MM.1S (cell line): Measurements from ENCODE around the gene SYNE1.

Experiments
- CTCF ChIP-seq: fragments of 300-600 bp; sonication (generic); IDR thresholded peaks from 2 replicates; pipeline ENCODE4 v1.5.1; 2016; ENCODE audit warnings: antibody characterized with exemption, low read length, mixed read lengths
- EZH2phosphoT487 ChIP-seq: fragments of 300-600 bp; sonication (generic); IDR thresholded peaks from 2 replicates; pipeline ENCODE4 v1.6.1; 2018; ENCODE audit warnings: antibody characterized with exemption, low read length

DNA sequence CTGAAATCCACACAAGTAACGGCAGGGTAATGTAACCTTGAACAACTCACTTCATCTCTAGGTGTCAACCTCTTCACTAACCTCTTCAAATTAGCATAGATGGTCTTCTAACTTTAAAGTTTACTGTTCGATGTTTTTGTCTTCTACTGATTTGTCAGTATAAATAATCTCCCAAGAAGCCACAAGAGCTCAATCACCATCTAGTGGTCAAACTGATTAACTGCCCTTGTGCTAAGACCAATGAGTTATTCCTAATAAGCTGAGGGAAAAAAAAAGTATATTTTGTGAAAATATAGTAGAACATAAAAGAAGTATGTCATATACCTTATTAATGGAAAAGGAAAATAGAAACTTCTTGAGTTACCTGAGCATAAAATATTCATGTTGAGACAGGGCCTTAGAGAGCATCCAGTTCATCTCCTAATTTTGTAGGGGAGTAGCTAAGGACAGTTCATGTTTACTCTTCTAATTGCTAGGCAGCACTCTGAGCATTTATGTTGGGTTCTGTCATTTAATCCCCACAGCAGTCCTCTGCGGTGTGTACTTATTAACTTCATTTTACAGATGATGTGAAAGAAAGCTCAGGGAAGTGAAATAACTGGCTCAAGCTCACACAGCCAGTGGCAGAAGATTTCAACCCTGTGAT, 512.6 kb downstream of the SYNE1 start:
- peak; percentile 60 for TF ChIP-seq CTCF
- no peak for TF ChIP-seq EZH2phosphoT487
